Measurements from ENCODE around the gene NUSAP1.
A peak's percentile ranks its signal among the peaks of the same experiment; 100 is the strongest.
"Not testable (repeated sequence)": the region's sequence is repeated elsewhere in the genome, so short reads cannot be mapped to it uniquely, and the experiment has no call there.

NUSAP1 gene

DNA sequence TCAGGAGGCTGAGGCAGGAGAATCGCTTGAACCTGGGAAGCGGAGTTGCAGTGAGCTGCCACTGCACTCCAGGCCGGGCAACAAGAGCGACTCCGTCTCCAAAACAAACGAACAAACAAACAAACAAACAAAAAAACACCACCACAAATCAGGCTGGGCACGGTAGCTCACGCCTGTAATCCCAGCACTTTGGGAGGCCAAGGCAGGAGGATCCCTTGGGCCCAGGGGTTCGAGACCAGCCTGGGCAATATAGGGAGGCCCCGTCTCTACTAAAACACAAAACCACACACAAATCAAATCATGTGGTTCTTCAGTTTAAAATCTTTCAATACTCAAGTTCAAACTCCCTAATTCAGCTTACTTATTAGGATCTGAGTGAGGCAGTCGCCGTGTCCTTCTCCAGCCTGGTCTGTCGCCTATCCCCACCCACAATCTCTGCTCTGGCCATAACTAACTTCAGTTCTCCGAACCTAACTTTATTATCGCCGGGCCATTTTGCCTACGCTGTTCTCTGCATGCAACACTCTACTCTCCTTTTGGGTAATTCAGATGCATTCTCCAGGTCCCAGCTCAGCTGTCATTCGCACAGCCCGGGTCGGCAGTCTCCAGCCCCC is 83.6 kb downstream of the NUSAP1 start:
- DNase-seq: no peak

DNA sequence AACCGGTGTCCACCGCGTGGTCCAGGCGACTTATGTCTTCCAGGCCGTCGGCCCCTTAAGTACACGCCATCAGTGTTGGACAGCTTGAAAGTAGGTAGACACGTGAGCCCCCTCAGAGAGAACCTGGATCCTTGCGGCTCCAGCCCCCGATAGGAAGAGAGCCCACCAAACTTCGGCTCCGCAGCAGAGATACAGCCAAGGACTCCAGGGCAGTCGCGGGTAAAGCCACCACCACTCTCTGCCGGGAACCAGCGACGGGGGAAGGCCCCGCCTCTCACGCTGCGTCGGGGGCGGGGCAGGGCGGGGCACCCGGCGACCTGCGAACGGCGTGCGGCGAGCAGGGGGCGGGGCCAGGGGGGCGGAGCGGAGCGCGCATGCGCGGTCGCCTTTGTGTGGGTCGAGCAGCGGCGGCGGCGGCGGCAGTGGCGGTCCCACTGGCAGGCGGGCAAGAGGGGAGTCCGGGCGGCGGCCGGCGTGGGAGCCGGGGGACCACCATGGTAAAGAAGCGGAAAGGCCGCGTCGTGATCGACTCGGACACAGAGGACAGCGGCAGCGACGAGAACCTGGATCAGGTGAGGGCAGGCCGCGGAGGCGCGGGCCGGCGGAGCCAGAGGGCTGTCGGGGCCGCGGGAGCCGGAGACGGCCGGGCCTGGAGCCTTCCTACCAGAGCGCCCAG is 84.2 kb downstream of the NUSAP1 start, which contains the start of gene RTF1:
Gene RTF1 (plus strand): TSS at position 354 of the 676 bp plus-strand sequence. CDS start 21 bp downstream, at position 375.
- DNase-seq: peak; percentile 98

DNA sequence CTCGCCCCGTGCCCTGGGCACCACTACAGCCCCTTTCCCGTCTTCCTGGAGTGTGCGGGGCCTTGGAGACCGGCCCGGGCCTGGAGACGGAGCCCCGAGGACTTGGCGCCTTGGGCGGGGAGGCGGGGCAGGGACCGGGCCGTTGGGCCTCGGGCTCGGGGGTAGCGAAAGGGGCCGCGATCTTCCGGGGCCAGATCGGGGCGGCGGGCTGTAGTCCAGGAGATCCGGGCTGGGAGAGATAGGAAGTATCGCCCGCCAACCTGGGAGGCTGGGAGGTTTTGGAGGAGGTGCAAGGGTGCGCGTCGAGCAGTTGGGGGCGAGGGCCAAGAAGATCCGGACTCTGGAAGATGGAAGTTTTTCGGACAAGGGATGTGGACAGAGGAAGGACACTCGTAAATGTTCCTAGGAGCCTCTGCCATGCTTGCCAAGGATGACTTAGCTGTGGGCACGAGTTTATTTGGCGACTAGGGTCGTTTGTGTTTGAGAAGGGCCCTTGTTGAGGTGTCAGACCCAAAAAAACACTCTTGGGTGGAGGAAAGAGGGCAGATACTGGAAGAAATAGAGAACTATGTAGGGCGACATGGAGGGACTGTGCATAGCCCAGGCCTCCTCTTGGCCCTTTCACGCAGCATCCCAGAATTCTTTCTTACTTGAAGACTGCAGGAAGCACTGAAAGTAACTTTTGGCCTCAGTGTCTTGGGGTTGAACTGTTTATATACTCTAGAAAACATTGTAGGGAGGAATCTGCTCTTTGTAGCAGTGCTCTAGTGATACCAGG is 84.9 kb downstream of the NUSAP1 start:
- DNase-seq: peak; percentile 26

DNA sequence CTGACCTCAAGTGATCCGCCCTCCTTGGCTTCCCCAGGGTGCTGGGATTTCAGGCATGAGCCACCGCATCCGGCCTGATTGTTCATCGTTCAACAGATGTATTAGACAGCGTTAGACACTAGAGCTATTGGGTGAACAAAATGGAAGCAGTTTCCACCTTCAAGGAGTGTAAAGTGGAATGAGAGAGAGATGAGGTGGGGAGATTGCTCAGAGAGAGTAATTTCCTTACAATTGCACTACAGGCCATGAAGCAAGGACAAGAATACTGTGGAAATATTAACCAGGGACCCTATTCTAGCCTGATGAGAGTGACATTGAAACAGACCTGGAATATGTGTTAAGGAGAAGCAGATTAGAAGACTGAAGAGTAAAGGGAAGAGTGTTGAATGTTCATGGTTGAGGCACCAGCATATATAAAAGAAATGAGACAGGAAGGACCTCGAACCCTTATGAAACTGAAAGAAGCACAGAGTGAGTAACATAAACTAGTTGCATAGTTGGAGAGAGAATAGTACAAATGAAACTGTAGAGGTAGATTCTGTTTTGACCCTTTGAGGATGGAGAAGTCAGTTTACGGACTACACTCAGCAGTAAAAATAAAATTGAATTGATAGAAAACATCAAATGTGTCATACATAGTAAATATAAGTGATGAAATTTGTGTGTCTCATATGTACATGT is 91.4 kb downstream of the NUSAP1 start:
- no peak for DNase-seq

DNA sequence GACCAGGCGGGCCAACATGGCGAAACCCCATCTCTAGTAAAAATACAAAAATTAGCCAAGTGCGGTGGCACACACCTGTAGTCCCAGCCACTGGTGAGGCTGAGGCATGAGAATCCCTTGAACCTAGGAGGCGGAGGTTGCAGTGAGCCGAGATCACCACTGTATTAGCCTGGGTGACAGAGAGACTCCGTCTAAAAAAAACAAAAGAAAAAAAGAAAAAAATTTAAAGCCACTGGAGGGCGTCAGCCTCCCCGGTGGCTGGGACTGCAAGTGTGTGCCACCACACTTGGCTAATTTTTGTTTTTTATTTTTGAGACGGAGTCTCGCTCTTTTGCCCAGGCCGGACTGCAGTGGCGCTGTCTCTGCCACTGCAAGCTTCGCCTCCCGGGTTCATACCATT is 92.1 kb downstream of the NUSAP1 start:
- no peak for DNase-seq

DNA sequence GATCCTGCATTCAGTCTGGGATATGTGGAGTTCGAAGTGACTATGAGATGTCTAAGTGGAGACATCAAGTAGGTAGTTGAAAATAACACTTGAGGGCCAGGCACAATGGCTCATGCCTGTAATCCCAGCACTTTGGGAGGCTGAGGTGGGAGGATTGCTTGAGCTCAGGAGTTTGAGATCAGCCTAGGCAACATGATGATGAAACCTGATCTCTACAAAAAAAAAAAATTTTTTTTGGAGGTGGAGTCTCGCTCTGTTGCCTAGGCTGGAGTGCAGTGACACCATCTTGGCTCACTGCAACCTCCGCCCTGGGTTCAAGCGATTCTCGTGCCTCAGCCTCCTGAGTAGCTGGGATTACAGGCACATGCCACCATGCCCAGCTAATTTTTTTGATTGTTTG is 93.2 kb downstream of the NUSAP1 start:
- not testable (repeated sequence) for DNase-seq

DNA sequence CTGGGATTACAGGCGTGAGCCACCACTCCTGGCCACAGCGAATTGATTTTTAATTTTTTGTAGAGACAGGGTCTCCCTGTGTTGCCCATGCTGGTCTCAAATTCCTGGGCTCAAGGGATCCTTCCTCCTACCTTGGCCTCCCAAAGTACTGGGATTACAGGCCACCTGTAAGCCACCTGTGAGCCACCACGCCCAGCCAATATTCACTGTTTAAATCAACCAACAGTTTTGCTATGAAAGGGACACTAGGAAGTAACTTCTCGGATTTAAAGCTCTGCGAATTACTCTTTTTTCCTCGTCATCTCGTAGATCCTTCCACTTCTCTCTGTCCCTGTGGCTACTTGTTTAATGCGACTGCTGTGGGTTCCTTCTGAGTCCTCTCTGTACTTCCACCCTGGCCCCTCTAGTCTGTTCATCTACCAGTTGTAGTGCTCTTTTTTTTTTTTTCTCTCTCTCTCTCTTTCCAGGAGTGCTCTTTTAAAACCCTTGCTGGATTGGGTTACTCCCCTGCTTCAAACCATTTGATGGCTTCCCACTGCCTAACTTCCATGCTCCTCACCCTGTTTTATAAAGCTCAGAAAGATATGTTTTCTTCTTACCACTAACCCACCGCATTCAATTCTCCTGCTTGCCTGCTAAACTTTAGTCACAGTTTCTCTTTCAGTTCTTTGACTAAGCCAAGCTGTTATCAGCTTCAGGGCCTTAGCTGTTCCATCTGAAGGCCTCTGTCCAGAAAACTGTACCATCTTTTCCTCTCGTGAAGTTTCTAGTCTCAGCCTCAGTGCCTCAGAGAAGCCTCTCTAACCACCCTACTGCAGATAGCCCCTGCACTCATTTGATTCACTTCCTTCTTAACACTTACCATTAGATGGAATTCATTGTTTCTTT is 96.6 kb downstream of the NUSAP1 start:
- DNase-seq: no peak
